Neuronal stem cell (in vitro differentiated cells): ENCODE data around the gene COPS7A. TPM values are rescaled to one million over a fixed set of nuclear protein-coding genes. Genes with fewer than 3 reads are reported as not detected.

Experiments
- small RNA-seq: library from polyadenylated mRNA; stranded (forward); fragments of <200 nt; extraction: miRNeasy Mini kit (QIAGEN cat#:217004); gene quantifications from one replicate; pipeline ENCODE3, GENCODE V24; 2013; ENCODE audit not compliant: insufficient read depth

The COPS7A gene

Small RNAs within 50 kb of the gene (small RNA-seq; reads per million reads assigned to genes)
- gene RNU6-781P, result not detected
